SJCRH30 (cell line): ENCODE data around the gene CAMKK2. TPM values are rescaled to one million over a fixed set of nuclear protein-coding genes. Genes with fewer than 3 reads are reported as not detected.
"Not testable (repeated sequence)": the region's sequence is repeated elsewhere in the genome, so short reads cannot be mapped to it uniquely, and the experiment has no call there.

Experiments used
- DNase-seq, 2 experiments: peaks; one replicate each; pipeline ENCODE4 v3.0.0-alpha.2; 2015 to 2020
- H3K27ac ChIP-seq: fragments of 250-450 bp; sonication (Bioruptor Pico); 2 replicates; pipeline ENCODE4 v1.5.1; 2020; ENCODE audit warnings: mild to moderate bottlenecking, moderate library complexity
- H3K27me3 ChIP-seq: fragments of 250-450 bp; sonication (Bioruptor Pico); 2 replicates; pipeline ENCODE4 v1.5.1; 2020; ENCODE audit warnings: mild to moderate bottlenecking, moderate library complexity
- H3K36me3 ChIP-seq: fragments of 250-450 bp; sonication (Bioruptor Pico); 2 replicates; pipeline ENCODE4 v1.5.1; 2020; ENCODE audit warnings: mild to moderate bottlenecking, moderate library complexity
- H3K4me1 ChIP-seq: fragments of 250-450 bp; sonication (Bioruptor Pico); 2 replicates; pipeline ENCODE4 v1.5.1; 2020; ENCODE audit warnings: mild to moderate bottlenecking, moderate library complexity
- H3K4me3 ChIP-seq: fragments of 250-450 bp; sonication (Bioruptor Pico); 2 replicates; pipeline ENCODE4 v1.5.1; 2020; ENCODE audit warnings: mild to moderate bottlenecking, moderate library complexity
- H3K9me3 ChIP-seq: fragments of 250-450 bp; sonication (Bioruptor Pico); replicated peaks from 2 replicates; pipeline ENCODE4 v1.5.1; 2020; ENCODE audit warnings: mild to moderate bottlenecking, moderate library complexity
- total RNA-seq: library from RNA; depleted of rRNA; stranded (reverse); fragments of >200 nt; shearing (Covaris generic); gene quantifications from 2 replicates; pipeline ENCODE4 v1.2.3, GENCODE V29; 2014

The CAMKK2 gene
- total RNA-seq, 1 experiment from 2014 or later, result 9.7 TPM

DNA sequence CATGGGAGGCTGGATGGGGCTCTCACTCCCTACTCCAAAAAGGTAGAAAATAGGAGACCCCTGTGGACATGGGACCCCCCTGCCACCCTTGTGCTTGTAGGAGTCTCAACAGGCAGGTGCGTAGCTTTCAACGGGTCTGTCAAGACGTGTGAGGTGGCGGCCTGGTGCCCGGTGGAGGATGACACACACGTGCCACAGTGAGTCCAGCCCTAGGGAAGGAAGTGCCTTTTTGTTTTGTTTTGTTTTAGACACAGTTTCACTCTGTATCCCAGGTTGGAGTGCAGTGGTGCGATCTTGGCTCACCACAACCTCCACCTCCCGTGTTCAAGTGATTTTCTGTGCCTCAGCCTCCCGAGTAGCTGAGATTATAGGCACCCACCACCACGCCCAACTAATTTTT, 73.7 kb downstream of the CAMKK2 start:
- Histone ChIP-seq H3K4me3 (no peak overlapping the region), H3K27ac (no peak overlapping the region)

DNA sequence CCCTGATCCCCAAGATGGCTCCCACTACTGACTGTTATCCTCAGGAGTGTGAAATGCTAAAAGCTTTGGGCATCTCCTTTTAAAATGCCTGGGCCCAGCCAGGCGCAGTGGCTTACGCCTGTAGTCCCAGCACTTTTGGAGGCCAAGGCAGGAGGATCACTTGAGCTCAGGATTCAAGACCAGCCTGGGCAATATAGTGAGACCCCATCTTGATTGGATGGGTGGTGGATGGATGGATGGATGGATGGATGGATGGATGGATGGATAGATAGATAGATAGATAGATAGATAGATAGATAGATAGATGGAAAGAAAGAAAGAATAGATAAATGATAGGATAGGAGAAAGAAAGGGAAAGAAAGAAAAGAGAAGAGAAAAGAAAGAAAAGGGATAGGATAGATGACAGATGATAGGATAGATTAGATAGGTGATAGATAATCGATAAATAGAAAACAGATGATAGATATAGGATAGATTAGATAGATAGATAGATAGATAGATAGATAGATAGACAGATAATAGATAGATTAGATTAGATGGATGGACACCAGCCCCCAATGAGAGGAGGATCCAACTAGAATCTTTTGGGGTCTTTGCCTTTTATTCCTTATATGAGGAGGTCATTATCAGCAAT, 77.0 kb downstream of the CAMKK2 start:
- Histone ChIP-seq H3K4me3 (no peak overlapping the region), H3K4me1 (peaks cover 5% of the 10 kb centered on the region), H3K27ac (no peak overlapping the region), H3K27me3 (no peaks in the 10 kb centered on the region), H3K9me3 (no peaks in the 10 kb centered on the region), H3K36me3 (no peaks in the 10 kb centered on the region)
- no peak for DNase-seq

More for the DNA sequence above, 73.7 kb downstream of the CAMKK2 start:
- no peak for DNase-seq
- no peaks in the 10 kb centered on the region for H3K36me3 ChIP-seq
- no peaks in the 10 kb centered on the region for H3K9me3 ChIP-seq
- H3K27me3 ChIP-seq, result no peaks in the 10 kb centered on the region
- H3K4me1 ChIP-seq, result no peaks in the 10 kb centered on the region

DNA sequence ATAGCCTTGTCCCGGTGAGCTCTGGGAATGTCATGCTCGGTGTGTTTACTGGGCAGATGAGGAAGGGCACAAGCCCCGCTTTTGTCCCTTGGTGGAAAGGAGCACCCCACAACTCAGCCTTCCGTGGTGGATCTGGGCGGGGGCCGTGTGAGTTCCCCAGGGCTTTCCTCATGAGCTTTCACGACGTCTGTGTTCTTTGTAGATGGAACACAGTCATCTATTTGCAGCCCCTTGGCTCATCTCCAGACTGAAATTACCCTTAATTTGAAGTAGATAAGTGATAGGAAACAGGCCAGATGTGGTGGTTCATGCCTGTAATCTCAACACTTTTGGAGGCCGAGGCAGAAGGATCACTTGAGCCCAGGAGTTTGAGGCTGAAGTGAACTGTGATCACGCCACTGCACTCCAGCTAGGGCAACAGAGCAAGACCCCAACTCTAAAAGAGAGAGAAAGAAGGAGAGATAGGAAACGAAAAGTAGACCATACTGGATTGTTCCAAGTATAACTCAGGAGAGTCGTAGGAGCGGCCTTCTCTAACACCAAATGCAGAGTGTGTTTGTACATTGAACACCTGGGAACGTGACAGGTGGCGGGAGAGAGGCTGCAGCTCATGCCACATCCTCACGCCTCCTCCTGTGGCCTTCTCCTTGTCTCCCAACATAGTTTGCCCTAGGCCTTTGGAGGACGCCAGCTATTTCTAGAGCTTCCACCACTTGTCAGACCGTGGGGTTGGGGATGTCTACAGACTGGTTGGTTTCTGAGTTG, 77.7 kb downstream of the CAMKK2 start:
- Histone ChIP-seq H3K9me3 (no peaks in the 10 kb centered on the region), H3K4me1 (peaks cover 5% of the 10 kb centered on the region), H3K27me3 (no peaks in the 10 kb centered on the region), H3K36me3 (no peaks in the 10 kb centered on the region), H3K4me3 (no peak overlapping the region), H3K27ac (no peak overlapping the region)
- no peak for DNase-seq

DNA sequence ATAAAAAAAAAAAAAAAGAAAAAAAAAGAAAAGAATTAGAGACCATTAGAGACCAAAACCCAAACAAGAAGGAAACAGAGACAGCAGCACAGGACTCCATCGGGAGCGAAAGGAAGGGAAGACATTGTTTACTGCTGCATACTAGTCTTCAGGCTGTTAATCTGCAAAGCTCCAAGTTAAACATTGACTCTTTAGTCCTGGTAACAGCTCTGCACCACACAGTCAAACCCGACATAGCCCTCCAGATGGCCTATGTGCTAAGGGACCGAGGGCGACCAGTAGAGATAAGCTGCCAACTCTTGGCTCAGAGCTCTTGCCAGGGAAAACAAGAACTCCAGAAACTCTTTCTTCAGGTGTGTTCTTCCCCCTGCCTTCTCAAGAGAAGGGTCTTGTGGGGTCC, 78.7 kb downstream of the CAMKK2 start:
- Histone ChIP-seq H3K36me3 (no peaks in the 10 kb centered on the region), H3K4me1 (peaks cover 5% of the 10 kb centered on the region), H3K27ac (no peak overlapping the region), H3K27me3 (no peaks in the 10 kb centered on the region), H3K4me3 (no peak overlapping the region), H3K9me3 (no peaks in the 10 kb centered on the region)
- no peak for DNase-seq

DNA sequence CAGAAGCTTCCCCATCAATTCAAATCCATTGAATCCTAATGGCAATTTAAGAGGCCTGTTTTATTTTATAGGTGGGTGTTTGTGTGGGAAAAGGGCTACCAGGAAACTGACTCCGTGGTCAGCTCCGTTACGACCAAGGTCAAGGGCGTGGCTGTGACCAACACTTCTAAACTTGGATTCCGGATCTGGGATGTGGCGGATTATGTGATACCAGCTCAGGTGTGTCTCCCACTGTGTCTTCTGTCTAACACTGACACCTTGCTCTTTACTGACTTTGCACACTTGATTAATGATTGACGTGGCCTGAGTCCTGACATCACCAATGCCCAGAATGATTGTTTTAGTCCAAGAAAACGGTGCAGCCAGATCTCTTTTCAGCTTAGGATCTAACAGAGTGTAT, 79.4 kb downstream of the CAMKK2 start:
- no peaks in the 10 kb centered on the region for H3K9me3 ChIP-seq
- H3K36me3 ChIP-seq, result no peaks in the 10 kb centered on the region
- H3K27ac ChIP-seq, result no peak overlapping the region
- no peak overlapping the region for H3K4me3 ChIP-seq
- H3K4me1 ChIP-seq, result peaks cover 5% of the 10 kb centered on the region
- DNase-seq, result no peak
- no peaks in the 10 kb centered on the region for H3K27me3 ChIP-seq

DNA sequence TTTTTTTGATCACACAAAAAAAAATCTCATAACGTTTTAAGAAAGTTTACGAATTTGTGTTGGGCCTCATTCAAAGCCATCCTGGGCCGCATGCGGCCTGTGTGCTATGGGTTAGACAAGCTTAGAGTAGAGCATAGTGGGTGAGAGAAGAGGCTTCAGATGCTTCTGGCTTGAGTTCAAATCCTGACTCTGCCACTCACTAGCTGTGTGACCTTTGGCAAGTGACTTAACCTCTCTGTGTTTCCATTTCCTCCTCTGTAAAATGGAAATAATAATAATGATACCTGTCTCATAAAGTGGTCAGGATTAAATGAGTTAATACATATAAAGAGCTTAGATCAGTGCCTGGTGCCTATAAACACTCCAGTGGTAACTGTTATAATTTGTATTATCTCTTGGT, 80.4 kb downstream of the CAMKK2 start:
- H3K4me3 ChIP-seq, result no peak overlapping the region
- H3K27ac ChIP-seq, result no peak overlapping the region
- peaks cover 5% of the 10 kb centered on the region for H3K4me1 ChIP-seq
- no peaks in the 10 kb centered on the region for H3K27me3 ChIP-seq
- DNase-seq, result no peak
- no peaks in the 10 kb centered on the region for H3K36me3 ChIP-seq
- no peaks in the 10 kb centered on the region for H3K9me3 ChIP-seq

DNA sequence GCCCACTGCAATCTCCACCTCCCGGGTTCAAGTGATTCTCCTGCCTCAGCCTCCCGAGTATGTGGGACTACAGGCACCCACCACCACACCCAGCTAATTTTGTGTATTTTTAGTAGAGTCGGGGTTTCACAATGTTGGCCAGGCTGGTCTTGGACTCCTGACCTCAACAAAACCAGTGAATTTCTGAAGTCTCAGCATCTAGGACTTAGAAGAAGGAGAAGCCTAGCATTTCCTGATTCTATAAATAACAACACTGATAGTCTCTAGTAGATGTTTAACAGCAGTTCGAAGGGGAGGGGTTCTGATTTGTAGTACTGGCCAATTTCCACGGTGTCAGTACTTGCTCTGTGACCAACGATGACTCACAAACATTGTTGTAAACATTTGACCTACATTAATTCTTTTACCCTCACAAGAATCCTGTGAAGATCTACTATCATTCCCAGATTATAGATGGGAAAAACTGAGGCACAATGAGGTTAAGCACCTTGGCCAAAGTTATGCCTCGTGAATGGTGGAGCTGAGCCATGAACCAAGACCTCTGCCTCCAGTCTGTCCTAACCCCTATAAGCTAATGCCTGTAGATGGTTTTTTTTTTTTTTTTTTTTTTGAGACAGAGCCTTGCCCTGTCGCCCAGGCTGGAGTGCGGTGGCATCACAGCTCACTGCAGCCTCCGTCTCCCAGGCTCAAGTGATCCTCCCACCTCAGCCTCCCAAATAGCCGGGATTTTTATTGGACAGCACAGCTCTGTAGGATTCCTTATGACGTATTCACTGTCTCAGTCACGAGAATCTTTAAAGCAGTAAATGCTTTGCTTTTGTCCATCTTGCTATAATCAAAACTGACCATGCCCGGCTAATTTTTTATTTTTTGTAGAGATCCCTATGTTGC, 81.4 kb downstream of the CAMKK2 start:
- Histone ChIP-seq H3K36me3 (no peaks in the 10 kb centered on the region), H3K27me3 (no peaks in the 10 kb centered on the region), H3K4me1 (peaks cover 5% of the 10 kb centered on the region), H3K4me3 (no peak overlapping the region), H3K27ac (no peak overlapping the region), H3K9me3 (no peaks in the 10 kb centered on the region)
- no peak for DNase-seq

DNA sequence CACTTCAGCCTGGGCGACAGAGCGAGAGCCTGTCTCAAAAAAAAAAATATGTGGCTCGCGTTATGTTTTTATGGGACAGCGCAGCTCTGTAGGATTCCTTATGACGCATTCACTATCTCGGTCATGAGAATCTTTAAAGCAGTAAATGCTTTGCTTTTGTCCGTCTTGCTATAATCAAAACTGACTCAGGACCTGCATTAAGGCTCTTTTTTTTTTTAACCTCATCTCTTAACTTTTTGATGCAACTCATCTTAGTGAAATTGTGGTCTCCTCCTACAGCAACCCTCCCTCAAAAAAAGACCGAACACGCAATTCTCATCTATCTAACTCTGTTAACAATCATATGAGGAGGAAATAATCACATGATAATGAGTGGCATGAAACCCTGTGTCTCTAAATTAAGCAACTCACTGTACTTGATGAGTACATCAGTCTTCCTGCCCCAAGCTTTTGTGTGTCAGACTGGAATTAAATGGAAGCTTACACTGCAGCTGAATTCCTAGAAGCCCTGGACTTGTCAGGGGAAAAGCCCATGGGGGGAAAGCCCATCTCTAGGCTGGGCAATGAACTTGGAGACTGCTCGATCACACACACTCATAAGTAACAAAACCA, 82.2 kb downstream of the CAMKK2 start:
- H3K4me1 ChIP-seq, result peaks cover 5% of the 10 kb centered on the region
- no peaks in the 10 kb centered on the region for H3K9me3 ChIP-seq
- H3K27ac ChIP-seq, result no peak overlapping the region
- H3K4me3 ChIP-seq, result no peak overlapping the region
- H3K27me3 ChIP-seq, result no peaks in the 10 kb centered on the region
- no peaks in the 10 kb centered on the region for H3K36me3 ChIP-seq
- DNase-seq, result no peak

DNA sequence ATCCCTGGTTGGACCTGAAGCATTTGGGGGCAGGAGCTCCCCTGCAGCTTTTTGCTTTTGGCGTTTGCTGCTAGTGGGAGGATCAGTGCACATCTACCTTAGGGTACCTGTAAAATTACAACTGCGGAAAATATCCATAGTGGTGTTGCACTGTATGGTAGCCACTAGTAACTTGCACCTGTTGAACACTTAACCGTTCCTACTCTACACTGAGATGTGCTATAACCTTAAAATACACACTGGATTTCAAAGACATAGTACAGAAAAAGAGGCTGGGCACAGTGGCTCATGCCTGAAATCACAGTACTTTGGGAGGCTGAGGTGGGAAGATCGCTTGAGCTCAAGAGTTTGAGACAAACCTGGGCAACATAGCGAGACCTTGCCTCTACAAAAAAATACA, 83.6 kb downstream of the CAMKK2 start:
- no peaks in the 10 kb centered on the region for H3K27me3 ChIP-seq
- peaks cover 5% of the 10 kb centered on the region for H3K4me1 ChIP-seq
- no peak overlapping the region for H3K27ac ChIP-seq
- DNase-seq, result no peak
- H3K9me3 ChIP-seq, result no peaks in the 10 kb centered on the region
- no peaks in the 10 kb centered on the region for H3K36me3 ChIP-seq
- H3K4me3 ChIP-seq, result no peak overlapping the region

DNA sequence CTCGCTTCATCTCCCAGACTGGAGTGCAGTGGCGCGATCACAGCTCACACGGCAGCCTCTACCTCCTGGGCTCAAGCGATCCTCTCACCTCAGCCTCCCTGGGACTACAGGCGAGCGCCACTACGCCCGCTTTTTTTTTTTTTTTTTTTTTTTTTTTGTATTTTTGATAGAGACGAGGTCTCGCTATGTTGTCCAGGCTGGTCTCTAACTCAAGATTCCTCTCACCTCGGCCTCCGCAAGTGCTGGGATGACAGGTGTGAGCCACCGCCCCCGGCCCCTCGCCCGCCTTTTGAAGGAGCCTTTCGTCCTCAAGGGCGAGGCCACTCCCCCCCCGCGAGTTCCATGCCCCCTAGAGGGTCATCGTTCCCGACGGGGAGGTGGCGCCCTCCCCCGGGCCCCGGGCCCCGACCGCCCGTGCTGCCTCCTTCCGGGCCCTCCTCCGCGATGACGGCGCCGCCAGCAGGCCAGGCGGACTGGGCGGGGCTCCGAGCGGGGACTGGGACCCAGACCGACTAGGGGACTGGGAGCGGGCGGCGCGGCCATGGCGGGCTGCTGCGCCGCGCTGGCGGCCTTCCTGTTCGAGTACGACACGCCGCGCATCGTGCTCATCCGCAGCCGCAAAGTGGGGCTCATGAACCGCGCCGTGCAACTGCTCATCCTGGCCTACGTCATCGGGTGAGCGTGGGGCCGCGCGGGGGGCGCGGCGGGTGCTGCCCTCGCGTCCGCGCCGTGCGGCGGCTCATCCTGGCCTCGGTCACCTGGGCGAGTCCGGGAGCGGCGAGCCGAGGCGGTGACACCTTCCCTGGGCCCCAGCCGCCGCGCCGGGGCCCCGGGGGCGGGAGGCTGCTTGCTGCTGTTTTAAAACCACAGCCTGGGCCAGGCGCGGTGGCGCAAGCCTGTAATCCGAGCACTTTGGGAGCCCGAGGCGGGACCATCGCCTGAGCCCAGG, 86.6 kb downstream of the CAMKK2 start, which contains the start of gene P2RX4:
Gene P2RX4 (plus strand): TSS at position 506 of the 949 bp plus-strand sequence. CDS start 36 bp downstream, at position 542.
- Histone ChIP-seq H3K9me3 (no peaks in the 10 kb centered on the region), H3K27me3 (no peaks in the 10 kb centered on the region), H3K4me1 (peaks cover 3% of the 10 kb centered on the region), H3K27ac (peak within 1 kb of the TSS; percentile 58), H3K36me3 (no peaks in the 10 kb centered on the region), H3K4me3 (peak within 1 kb of the TSS; percentile 84)
- DNase-seq, result peak; percentile 84 to 85

DNA sequence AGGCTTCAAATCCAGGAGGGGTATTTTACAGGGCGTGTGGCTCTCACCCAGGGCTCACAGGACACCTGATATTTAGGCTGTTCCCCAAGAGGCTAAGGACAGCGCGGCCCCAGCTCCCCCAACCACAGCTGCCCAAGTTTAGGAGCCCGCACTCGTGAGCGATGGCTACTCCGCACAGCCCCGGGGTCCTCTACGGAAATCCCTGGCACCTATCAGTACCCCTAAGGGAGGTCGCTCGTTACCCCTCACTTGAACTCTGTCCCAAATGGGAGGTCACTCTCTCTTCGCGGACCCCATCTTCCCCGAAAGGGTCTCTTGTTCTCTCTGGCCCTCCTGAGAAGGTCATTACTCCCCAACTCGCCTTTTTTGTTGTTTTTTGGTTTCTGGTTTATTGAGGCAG, 87.3 kb downstream of the CAMKK2 start:
- no peaks in the 10 kb centered on the region for H3K4me1 ChIP-seq
- no peaks in the 10 kb centered on the region for H3K9me3 ChIP-seq
- H3K27ac ChIP-seq, result no peak overlapping the region
- H3K36me3 ChIP-seq, result no peaks in the 10 kb centered on the region
- H3K4me3 ChIP-seq, result peak overlapping the region; percentile 84
- no peak for DNase-seq
- H3K27me3 ChIP-seq, result no peaks in the 10 kb centered on the region

DNA sequence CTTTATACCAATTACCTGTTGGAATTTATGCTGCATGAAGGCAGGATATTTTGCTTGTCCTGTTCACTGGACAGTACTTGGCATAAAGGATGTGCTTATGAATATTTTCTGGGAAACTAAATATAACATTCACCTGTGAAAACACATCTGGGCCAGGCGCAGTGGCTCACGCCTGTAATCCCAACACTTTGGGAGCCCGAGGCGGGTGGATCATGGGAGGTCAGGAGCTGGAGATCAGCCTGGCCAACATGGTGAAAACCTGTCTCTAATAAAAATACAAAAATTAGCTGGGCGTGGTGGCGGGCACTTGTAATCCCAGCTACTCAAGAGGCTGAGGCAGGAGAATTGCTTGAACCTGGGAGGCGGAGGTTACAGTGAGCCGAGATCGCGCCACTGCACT, 87.9 kb downstream of the CAMKK2 start:
- not testable (repeated sequence) for H3K27me3 ChIP-seq, H3K27ac ChIP-seq, H3K4me3 ChIP-seq, H3K9me3 ChIP-seq, H3K4me1 ChIP-seq, H3K36me3 ChIP-seq, DNase-seq

DNA sequence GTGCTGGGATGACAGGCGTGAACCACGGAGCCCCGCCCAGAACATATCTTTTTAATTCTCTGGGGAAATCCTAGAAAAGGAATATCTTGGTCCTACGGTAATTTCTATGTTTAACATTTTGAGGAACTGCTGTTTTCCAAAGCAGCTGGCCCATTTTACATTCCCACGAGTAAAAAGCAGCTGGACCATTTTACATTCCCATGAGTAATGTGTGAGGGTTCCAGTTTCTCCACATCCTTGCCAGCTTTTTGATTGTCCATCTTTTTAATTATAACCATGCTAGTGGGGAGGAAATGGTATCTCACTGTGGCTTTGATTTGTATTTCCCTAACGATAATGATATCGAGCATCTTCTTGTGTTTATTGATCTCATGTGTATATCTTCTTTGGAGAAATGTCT, 91.0 kb downstream of the CAMKK2 start:
- no peak overlapping the region for H3K27ac ChIP-seq
- no peak overlapping the region for H3K4me3 ChIP-seq
- DNase-seq, result no peak

DNA sequence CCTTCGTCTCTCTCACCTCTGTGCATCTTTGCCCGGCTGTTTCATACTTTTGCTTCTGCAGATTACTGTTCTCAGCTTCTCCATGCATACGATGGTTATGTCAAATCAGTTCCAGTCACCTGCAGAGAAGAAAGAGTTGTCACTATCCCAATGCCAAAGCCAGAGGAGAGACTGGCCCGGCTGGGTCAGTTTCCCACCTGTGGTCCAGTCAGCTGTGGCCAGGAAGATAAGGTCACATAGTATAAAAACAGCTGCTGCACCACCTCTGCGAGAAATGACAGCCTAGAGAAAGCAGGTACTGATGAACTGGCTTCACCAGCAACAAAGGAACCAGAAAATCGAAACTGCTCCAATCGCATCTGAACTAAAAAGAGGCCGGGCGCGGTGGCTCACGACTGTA, 93.0 kb downstream of the CAMKK2 start:
- H3K4me3 ChIP-seq, result no peak overlapping the region
- H3K27ac ChIP-seq, result no peak overlapping the region
- no peak for DNase-seq
- H3K9me3 ChIP-seq, result no peaks in the 10 kb centered on the region
- peaks cover 11% of the 10 kb centered on the region for H3K4me1 ChIP-seq
- H3K36me3 ChIP-seq, result no peaks in the 10 kb centered on the region
- H3K27me3 ChIP-seq, result no peaks in the 10 kb centered on the region

More for the DNA sequence above, 91.0 kb downstream of the CAMKK2 start:
- Histone ChIP-seq H3K36me3 (no peaks in the 10 kb centered on the region), H3K27me3 (no peaks in the 10 kb centered on the region), H3K9me3 (no peaks in the 10 kb centered on the region), H3K4me1 (peaks cover 11% of the 10 kb centered on the region)
